SK-N-SH (cell line): ENCODE measurements around the gene IGF2R. TPM values are rescaled to one million over a fixed set of nuclear protein-coding genes. Genes with fewer than 3 reads are reported as not detected.
A peak's percentile ranks its signal among the peaks of the same experiment; 100 is the strongest.

Experiments used
- CTCF ChIA-PET: fragments of 300-600, 350-600 bp; formaldehyde crosslinking; extraction: SDS; loops from one replicate; lab custom pipeline; 2021; lab: Yijun Ruan, JAX
- POLR2A ChIA-PET: fragments of 350-600 bp; sonication (Branson Sonifier 250); formaldehyde crosslinking; extraction: SDS; loops from one replicate; lab custom pipeline; 2020; ENCODE audit warnings: antibody characterized with exemption, inconsistent platforms; lab: Yijun Ruan, JAX
- DNase-seq: peaks from one replicate; pipeline ENCODE4 v3.0.0; 2012
- H2AFZ ChIP-seq: fragments of 200-600 bp; sonication (generic); 2 replicates; pipeline ENCODE4 v1.8.1; 2016; ENCODE audit warnings: antibody characterized with exemption, mild to moderate bottlenecking, low read depth
- H3F3A ChIP-seq: fragments of 200-600 bp; sonication (generic); replicated peaks from 2 replicates; pipeline ENCODE3; 2016; ENCODE audit warnings: antibody characterized with exemption, mild to moderate bottlenecking; ENCODE audit not compliant: insufficient read depth
- H3K27ac ChIP-seq, 2 experiments: fragments of 200-500 bp in 1 of 2; fragments of 200-600 bp in 1 of 2; sonication (Bioruptor generic) in 1 of 2; sonication (generic), shearing (Covaris generic) in 1 of 2; 2 replicates each; pipeline versions ENCODE4 v1.5.1 to v1.6.1; 2014 to 2016; ENCODE audit warnings: low read depth in 2 of 2, inconsistent platforms in 1 of 2, low read length in 1 of 2, mild to moderate bottlenecking in 1 of 2, mixed read lengths in 1 of 2
- H3K27me3 ChIP-seq: fragments of 200-600 bp; sonication (generic), shearing (Covaris generic); 2 replicates; pipeline ENCODE4 v1.6.1; 2016; ENCODE audit warnings: mixed run types; ENCODE audit not compliant: insufficient read depth
- H3K36me3 ChIP-seq, 2 experiments: fragments of 200-500 bp in 1 of 2; fragments of 200-600 bp in 1 of 2; sonication (Bioruptor generic) in 1 of 2; sonication (generic) in 1 of 2; replicated peaks in 1 of 2; 2 replicates each; pipeline versions ENCODE3 to v1.5.1; 2014 to 2016; ENCODE audit warnings: low read length in 1 of 2, mild to moderate bottlenecking in 1 of 2; ENCODE audit not compliant: insufficient read depth in 2 of 2, control insufficient read depth in 1 of 2
- H3K4me1 ChIP-seq, 2 experiments: fragments of 200-500 bp in 1 of 2; fragments of 200-600 bp in 1 of 2; sonication (Bioruptor generic) in 1 of 2; sonication (generic), shearing (Covaris generic) in 1 of 2; 2 replicates each; pipeline versions ENCODE4 v1.5.1 to v1.6.1; 2014 to 2016; ENCODE audit warnings: low read depth in 1 of 2, low read length in 1 of 2, mixed run types in 1 of 2; ENCODE audit not compliant: insufficient read depth in 2 of 2, control insufficient read depth in 1 of 2
- H3K4me2 ChIP-seq: fragments of 200-600 bp; sonication (generic), shearing (Covaris generic); 2 replicates; pipeline ENCODE4 v1.6.1; 2017; ENCODE audit warnings: mixed run types
- H3K4me3 ChIP-seq, 2 experiments: fragments of 200-500 bp in 1 of 2; fragments of 200-600 bp in 1 of 2; sonication (Bioruptor generic) in 1 of 2; sonication (generic), shearing (Covaris generic) in 1 of 2; 2 replicates each; pipeline versions ENCODE4 v1.5.1 to v1.8.1; 2014 to 2016; ENCODE audit warnings: low read depth in 2 of 2, inconsistent platforms in 1 of 2, low read length in 1 of 2, mild to moderate bottlenecking in 1 of 2, mixed read lengths in 1 of 2, moderate library complexity in 1 of 2
- H3K79me2 ChIP-seq: fragments of 200-600 bp; sonication (generic); 2 replicates; pipeline ENCODE4 v1.8.1; 2017; ENCODE audit warnings: mild to moderate bottlenecking; ENCODE audit not compliant: insufficient read depth
- H3K9ac ChIP-seq: fragments of 200-600 bp; sonication (generic); 2 replicates; pipeline ENCODE4 v1.6.1; 2017; ENCODE audit warnings: mixed run types
- H3K9me2 ChIP-seq: fragments of 200-600 bp; sonication (generic); 2 replicates; pipeline ENCODE4 v1.6.1; 2017; ENCODE audit warnings: mixed run types
- H3K9me3 ChIP-seq: fragments of 200-600 bp; sonication (generic); 2 replicates; pipeline ENCODE4 v1.6.1; 2017; ENCODE audit warnings: mixed run types, mild to moderate bottlenecking, moderate library complexity
- H4K20me1 ChIP-seq: fragments of 200-600 bp; sonication (generic); 2 replicates; pipeline ENCODE4 v1.6.1; 2017; ENCODE audit warnings: mild to moderate bottlenecking, mixed run types; ENCODE audit not compliant: insufficient read depth
- ELF1 ChIP-seq: IDR thresholded peaks from 2 replicates; pipeline ENCODE4 v1.4.0; 2012
- EZH2phosphoT487 ChIP-seq: fragments of 200-600 bp; sonication (generic); IDR thresholded peaks from 2 replicates; pipeline ENCODE4 v1.6.1; 2017; ENCODE audit warnings: low read depth, mixed run types, mild to moderate bottlenecking, antibody characterized with exemption, moderate library complexity, borderline replicate concordance
- GABPA ChIP-seq: IDR thresholded peaks from 2 replicates; pipeline ENCODE4 v1.4.0; 2012; ENCODE audit warnings: low read depth, mild to moderate bottlenecking
- GATA2 ChIP-seq: sonication (generic); formaldehyde crosslinking; IDR thresholded peaks from 2 replicates; pipeline ENCODE4 v1.5.0; 2020; ENCODE audit warnings: mild to moderate bottlenecking, missing genetic modification reagents
- NFIC ChIP-seq: IDR thresholded peaks from 2 replicates; pipeline ENCODE4 v1.4.0; 2012; ENCODE audit warnings: borderline replicate concordance
- NRF1 ChIP-seq: IDR thresholded peaks from 2 replicates; pipeline ENCODE4 v1.6.1; 2012; ENCODE audit warnings: low read depth, mild to moderate bottlenecking, low read length
- PBX3 ChIP-seq: IDR thresholded peaks from 2 replicates; pipeline ENCODE4; 2012
- RAD21 ChIP-seq: IDR thresholded peaks from 2 replicates; pipeline ENCODE4 v1.6.1; 2012; ENCODE audit warnings: mild to moderate bottlenecking, low read length
- RXRA ChIP-seq: IDR thresholded peaks from 2 replicates; pipeline ENCODE4 v1.4.0; 2012; ENCODE audit warnings: low read depth, mild to moderate bottlenecking, borderline replicate concordance
- SIN3A ChIP-seq: IDR thresholded peaks from 2 replicates; pipeline ENCODE4 v1.6.1; 2012; ENCODE audit warnings: low read depth, mild to moderate bottlenecking, low read length, moderate library complexity, borderline replicate concordance
- TEAD4 ChIP-seq: IDR thresholded peaks from 2 replicates; pipeline ENCODE4 v1.4.0; 2012; ENCODE audit warnings: mild to moderate bottlenecking, borderline replicate concordance; ENCODE audit not compliant: insufficient read depth
- USF1 ChIP-seq: IDR thresholded peaks from 2 replicates; pipeline ENCODE4 v1.4.0; 2012; ENCODE audit warnings: low read depth, borderline replicate concordance
- ZBTB33 ChIP-seq: IDR thresholded peaks from 2 replicates; pipeline ENCODE4 v1.4.0; 2012; ENCODE audit warnings: low read depth, borderline replicate concordance
- WGBS: methylation state at CpG from one replicate; pipeline ENCODE4 v1.1.6; 2017; ENCODE audit warnings: low lambda C conversion rate; 5-methylcytosine and 5-hydroxymethylcytosine counted together
- polyA plus RNA-seq, 3 experiments: library from polyadenylated mRNA; depleted of rRNA; stranded (reverse); fragments of >200 nt; gene quantifications; 2 replicates each; pipeline ENCODE4 v1.2.3, GENCODE V29; 2012

Gene IGF2R
- polyA plus RNA-seq, 1 of the 3 experiments (the other 2 are of a cell fraction), result 45.0 TPM

GRCh38 chr6:159970659-159971063 lies 1.8 kb downstream of the IGF2R start:
- H3K9me2 ChIP-seq, result no peaks in the 10 kb centered on the region
- H3K4me3 ChIP-seq, result peak overlapping the region; percentile 83 to 93
- peak overlapping the region; percentile 86 for H3K9ac ChIP-seq
- peaks cover 62% of the 10 kb centered on the region for H3K79me2 ChIP-seq
- peak overlapping the region; percentile 76 for H3K4me2 ChIP-seq
- peaks cover 41% of the 10 kb centered on the region for H4K20me1 ChIP-seq
- 91% methylated on average over 18 of the region's 18 CpGs for WGBS
- ChIA-PET CTCF (interaction anchor here (1.0 to 1.8 kb wide), 2 partner anchors 8 to 107 kb away, joined by 3 to 5 read pairs; no protein-coding TSS in a partner anchor), POLR2A (no interaction called here)
- H3K27me3 ChIP-seq, result no peaks in the 10 kb centered on the region
- no peaks in the 10 kb centered on the region for H3K9me3 ChIP-seq
- no peak for DNase-seq
- H3F3A ChIP-seq, result peaks cover 4% of the 10 kb centered on the region
- H3K36me3 ChIP-seq, result no peaks in the 10 kb centered on the region
- peak overlapping the region in 1 of 2 experiments; percentile 76; a peak in 1 of 4 replicates for H3K27ac ChIP-seq
- TF ChIP-seq ZBTB33 (no peak), ELF1 (no peak), USF1 (no peak), GABPA (no peak), NRF1 (no peak)
- peaks cover 20 to 22% of the 10 kb centered on the region in 2 experiments for H3K4me1 ChIP-seq
- H2AFZ ChIP-seq, result no peak overlapping the region

GRCh38 chr6:159971341-159972178 lies 2.7 kb downstream of the IGF2R start:
- Histone ChIP-seq H3F3A (peaks cover 4% of the 10 kb centered on the region), H3K9me3 (no peaks in the 10 kb centered on the region), H3K27me3 (no peaks in the 10 kb centered on the region), H3K9me2 (no peaks in the 10 kb centered on the region; the same call in 1 of the 2 replicates), H3K27ac (no peak overlapping the region), H3K4me3 (no peak overlapping the region), H3K36me3 (no peaks in the 10 kb centered on the region), H3K9ac (no peak overlapping the region), H3K4me1 (peaks cover 20 to 22% of the 10 kb centered on the region in 2 experiments), H2AFZ (no peak overlapping the region), H4K20me1 (peaks cover 49% of the 10 kb centered on the region), H3K4me2 (0 out of 2 replicates have a peak overlapping the region, but pooled peaks have one; percentile 76), H3K79me2 (peaks cover 71% of the 10 kb centered on the region)
- CTCF ChIA-PET, result interaction anchor here (1.0 kb wide), 1 partner anchor 108 kb away, joined by 3 read pairs; no protein-coding TSS in a partner anchor
- no peak for DNase-seq
- 98% methylated on average over 12 of the region's 12 CpGs for WGBS
- POLR2A ChIA-PET, result no interaction called here
- TF ChIP-seq SIN3A (no peak), EZH2phosphoT487 (no peak), RXRA (no peak), GABPA (no peak), PBX3 (no peak), TEAD4 (no peak), NFIC (no peak), RAD21 (no peak), GATA2 (CRISPR knock-in tag) (no peak)
